GM12892 (cell line): ENCODE results near the gene MRPL24.

ENCODE experiments used
- POLR2A ChIP-seq: IDR thresholded peaks from 2 replicates; pipeline ENCODE4 v1.6.1; 2011; ENCODE audit warnings: low read depth, low read length, control low read depth
- POLR2AphosphoS5 ChIP-seq: IDR thresholded peaks from 2 replicates; pipeline ENCODE4 v1.6.1; 2011; ENCODE audit warnings: low read depth, low read length, control low read depth
- TAF1 ChIP-seq: IDR thresholded peaks from 2 replicates; pipeline ENCODE4 v1.6.1; 2011; ENCODE audit warnings: low read depth, mild to moderate bottlenecking, control low read depth, low read length, borderline replicate concordance

DNA sequence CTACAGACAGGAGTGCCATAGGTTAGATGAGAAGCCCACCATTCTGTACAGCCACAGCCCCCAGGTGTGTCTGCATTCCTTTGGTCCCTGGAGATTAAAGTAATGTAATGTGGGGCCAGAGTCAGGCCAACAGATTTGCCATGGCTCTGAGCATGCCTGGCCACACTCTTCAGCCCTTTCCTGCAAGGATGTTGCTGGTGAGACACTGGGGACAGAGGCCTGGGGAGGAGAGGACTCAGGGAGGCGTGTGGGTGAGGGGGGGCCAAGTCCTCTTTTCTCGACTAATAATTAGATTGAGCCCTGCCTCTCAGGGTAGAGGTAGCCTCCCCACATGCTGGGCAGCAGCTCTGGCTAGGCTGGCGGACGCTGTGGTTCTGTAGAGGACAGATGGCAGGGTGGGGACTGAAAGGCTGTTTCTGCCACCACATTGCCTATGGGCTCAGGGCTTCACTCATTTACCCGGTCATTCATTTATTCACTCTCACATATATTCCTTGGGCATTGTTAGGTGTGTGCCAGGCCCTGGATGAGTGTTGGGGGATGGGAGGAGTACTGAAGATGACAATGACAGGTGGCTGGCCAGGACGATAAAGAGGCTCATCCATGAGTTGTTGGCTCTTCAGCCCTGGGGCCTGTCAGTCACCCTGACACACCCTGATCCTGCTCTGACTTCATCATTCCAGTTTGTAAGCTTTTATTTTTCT is 19.4 kb upstream of the MRPL24 start:
- TF ChIP-seq POLR2AphosphoS5 (no peak), POLR2A (no peak), TAF1 (no peak)
